Measurements from ENCODE around the gene PLOD1.
"Not testable (repeated sequence)": the region's sequence is repeated elsewhere in the genome, so short reads cannot be mapped to it uniquely, and the experiment has no call there.

Gene PLOD1

GRCh38 chr1:11924334-11925195 is 10.0 kb upstream of the PLOD1 start:
- CTCF ChIA-PET = no interaction called here
- POLR2A ChIA-PET = interaction anchor here (2.2 kb wide), 1 partner anchor 15 kb away, joined by 31 read pairs; no protein-coding TSS in a partner anchor
- DNase-seq (ENCODE audit: extremely low spot score) = no peak
- TF ChIP-seq HDGF (IDR thresholded peaks at IDR 0.05; ENCODE audit: borderline replicate concordance) (no peak), NFRKB (IDR thresholded peaks at IDR 0.05) (no peak), CTBP1 (IDR thresholded peaks at IDR 0.05; ENCODE audit: borderline replicate concordance) (no peak), PKNOX1 (IDR thresholded peaks at IDR 0.05) (no peak), SP1 (IDR thresholded peaks at IDR 0.05) (no peak), ZNF384 (IDR thresholded peaks at IDR 0.05) (no peak), ARNT (IDR thresholded peaks at IDR 0.05) (no peak), LEF1 (IDR thresholded peaks at IDR 0.05; ENCODE audit: borderline replicate concordance) (no peak), FOXK2 (IDR thresholded peaks at IDR 0.05) (no peak)

GRCh38 chr1:11925196-11925937 is 9.2 kb upstream of the PLOD1 start:
- DNase-seq (ENCODE audit: extremely low spot score); CTCF ChIA-PET: not testable (repeated sequence)
- POLR2A ChIA-PET = interaction anchor here (2.2 kb wide), 1 partner anchor 16 kb away, joined by 31 read pairs; no protein-coding TSS in a partner anchor

GRCh38 chr1:11925938-11926292 is 8.6 kb upstream of the PLOD1 start:
- CTCF ChIA-PET = no interaction called here
- DNase-seq (ENCODE audit: extremely low spot score) = no peak
- TF ChIP-seq ARNT (IDR thresholded peaks at IDR 0.05) (no peak), LEF1 (IDR thresholded peaks at IDR 0.05; ENCODE audit: borderline replicate concordance) (no peak), ZNF384 (IDR thresholded peaks at IDR 0.05) (no peak), SUZ12 (IDR thresholded peaks at IDR 0.05) (no peak), FOXK2 (IDR thresholded peaks at IDR 0.05) (no peak), L3MBTL2 (conservative IDR thresholded peaks at IDR 0.05) (no peak), TARDBP (IDR thresholded peaks at IDR 0.05) (no peak), BHLHE40 (IDR thresholded peaks at IDR 0.05; ENCODE audit: borderline replicate concordance) (no peak), FOXA1 (IDR thresholded peaks at IDR 0.05) (no peak), HDGF (IDR thresholded peaks at IDR 0.05; ENCODE audit: borderline replicate concordance) (no peak), FOXM1 (IDR thresholded peaks at IDR 0.05; ENCODE audit: borderline replicate concordance) (no peak)
- POLR2A ChIA-PET = interaction anchor here (0.6 to 2.2 kb wide), 4 partner anchors 8 to 102 kb away, joined by 3 to 31 read pairs (median 8); partner anchors contain the start of gene PLOD1

GRCh38 chr1:11927866-11928592 is 6.5 kb upstream of the PLOD1 start:
- ChIA-PET POLR2A (interaction anchor here (6.7 kb wide), 1 partner anchor 19 kb away, joined by 44 read pairs; no protein-coding TSS in a partner anchor), CTCF (no interaction called here)
- no peak for DNase-seq (ENCODE audit: extremely low spot score)
- TF ChIP-seq NFRKB (IDR thresholded peaks at IDR 0.05) (no peak), L3MBTL2 (conservative IDR thresholded peaks at IDR 0.05) (no peak), ELF4 (IDR thresholded peaks at IDR 0.05) (no peak), ZNF384 (IDR thresholded peaks at IDR 0.05) (no peak), HDGF (IDR thresholded peaks at IDR 0.05; ENCODE audit: borderline replicate concordance) (no peak), SP1 (IDR thresholded peaks at IDR 0.05) (no peak), PKNOX1 (IDR thresholded peaks at IDR 0.05) (no peak), FOXK2 (IDR thresholded peaks at IDR 0.05) (no peak), SUZ12 (IDR thresholded peaks at IDR 0.05) (no peak), LEF1 (IDR thresholded peaks at IDR 0.05; ENCODE audit: borderline replicate concordance) (no peak), FOXA1 (IDR thresholded peaks at IDR 0.05) (no peak), CTBP1 (IDR thresholded peaks at IDR 0.05; ENCODE audit: borderline replicate concordance) (no peak), ARNT (IDR thresholded peaks at IDR 0.05) (no peak), FOXM1 (IDR thresholded peaks at IDR 0.05; ENCODE audit: borderline replicate concordance) (no peak), BHLHE40 (IDR thresholded peaks at IDR 0.05; ENCODE audit: borderline replicate concordance) (no peak), TARDBP (IDR thresholded peaks at IDR 0.05) (no peak)

GRCh38 chr1:11929849-11930248 is 4.7 kb upstream of the PLOD1 start:
- CTCF ChIA-PET = interaction anchor here (0.6 kb wide), 1 partner anchor 50 kb away, joined by 3 read pairs; the partner anchor contains the start of gene MFN2
- POLR2A ChIA-PET = interaction anchor here (1.9 to 6.7 kb wide), 2 partner anchors 21 to 52 kb away, joined by 6 to 44 read pairs; no protein-coding TSS in a partner anchor
- TF ChIP-seq ARNT (IDR thresholded peaks at IDR 0.05) (peak; percentile 40; the same call in 1 of the 2 replicates), L3MBTL2 (conservative IDR thresholded peaks at IDR 0.05) (peak; percentile 67), FOXK2 (IDR thresholded peaks at IDR 0.05) (no peak), BHLHE40 (IDR thresholded peaks at IDR 0.05; ENCODE audit: borderline replicate concordance) (no peak; the same call in 1 of the 2 replicates)
- peak; percentile 35 for DNase-seq (ENCODE audit: extremely low spot score)
